CD4-positive, alpha-beta T cell (primary cell): ENCODE results near the gene NR2F2. TPM values are rescaled to one million over a fixed set of nuclear protein-coding genes. Genes with fewer than 3 reads are reported as not detected.

ENCODE experiments used
- ATAC-seq: fragments of 200-7000 bp; cut with Tn5 transposase; one replicate; pipeline ENCODE4 v1.10.0; 2022; ENCODE audit warnings: mild to moderate bottlenecking; ENCODE audit not compliant: poor library complexity
- CTCF ChIA-PET: fragments of 350-600 bp; sonication (Branson Sonifier 250); formaldehyde crosslinking; loops from one replicate; lab custom pipeline; 2021; ENCODE audit warnings: antibody characterized with exemption, inconsistent platforms; lab: Charles Lee
- POLR2A ChIA-PET: fragments of 350-600 bp; sonication (Branson Sonifier 250); formaldehyde crosslinking; loops from one replicate; lab custom pipeline; 2021; ENCODE audit warnings: antibody characterized with exemption, inconsistent platforms; lab: Charles Lee
- DNase-seq, 14 experiments: peaks; one replicate each; pipeline ENCODE4 v3.0.0-alpha.2; 2013 to 2020; ENCODE audit warnings: mixed read lengths in 2 of 14
- H3K27ac ChIP-seq, 2 donors: one replicate each; pipeline versions ENCODE4 v1.5.1 to v1.7.0; 2013; ENCODE audit warnings: low read length in 2 of 2, low read depth in 1 of 2, mild to moderate bottlenecking in 1 of 2
- H3K27me3 ChIP-seq, 2 experiments: 1 replicate in 1 of 2; 2 replicates in 1 of 2; pipeline versions ENCODE4 v1.6.1 to v1.7.0; 2013; ENCODE audit warnings: low read length in 2 of 2, control low read depth in 1 of 2, mild to moderate bottlenecking in 1 of 2, moderate library complexity in 1 of 2; ENCODE audit not compliant: insufficient read depth in 2 of 2, control insufficient read depth in 1 of 2
- H3K36me3 ChIP-seq: one replicate; pipeline ENCODE4 v1.6.1; 2013; ENCODE audit warnings: low read length, control low read depth; ENCODE audit not compliant: insufficient read depth
- H3K4me1 ChIP-seq: one replicate; pipeline ENCODE4 v1.6.1; 2013; ENCODE audit warnings: low read length, control low read depth; ENCODE audit not compliant: insufficient read depth
- H3K4me3 ChIP-seq: one replicate; pipeline ENCODE4 v1.5.1; 2013; ENCODE audit warnings: mild to moderate bottlenecking, low read length, moderate library complexity
- H3K9me3 ChIP-seq, 2 experiments: 1 replicate in 1 of 2; 2 replicates in 1 of 2; pipeline versions ENCODE4 v1.6.1 to v1.7.0; 2013; ENCODE audit warnings: low read length in 2 of 2, mild to moderate bottlenecking in 2 of 2, control low read depth in 1 of 2, moderate library complexity in 1 of 2; ENCODE audit not compliant: control insufficient read depth in 1 of 2, insufficient read depth in 1 of 2
- H3K27ac Mint-ChIP-seq: one replicate; pipeline ENCODE4 v1.8.0; 2020; ENCODE audit warnings: mixed read lengths
- H3K27me3 Mint-ChIP-seq: one replicate; pipeline ENCODE4 v1.8.0; 2021; ENCODE audit warnings: mixed read lengths
- H3K36me3 Mint-ChIP-seq: one replicate; pipeline ENCODE4 v1.8.0; 2021; ENCODE audit warnings: low read depth, mixed read lengths
- H3K4me1 Mint-ChIP-seq: one replicate; pipeline ENCODE4 v1.8.0; 2021; ENCODE audit warnings: low read depth, mixed read lengths
- H3K4me3 Mint-ChIP-seq: one replicate; pipeline ENCODE4 v1.8.0; 2020; ENCODE audit warnings: mild to moderate bottlenecking, mixed read lengths
- H3K9me3 Mint-ChIP-seq: one replicate; pipeline ENCODE4 v1.8.0; 2020; ENCODE audit warnings: mixed read lengths
- intact Hi-C, 2 experiments: fragments of 100-400 bp; cut with DNase I in 1 of 2; cut with micrococcal nuclease in 1 of 2; formaldehyde crosslinking; loops; one replicate each; pipeline versions ENCODE4 v1.15.1 to v1.9.0; 2023 to 2025; cut with DNase I, micrococcal nuclease
- total RNA-seq, 174 experiments: library from RNA in 2 of 174; stranded (reverse) in 2 of 174; gene quantifications; one replicate each; pipeline ENCODE4 v1.2.3 and lab custom pipeline; 2021 to 2026
- TF ChIP-seq, protein P1 (sequence below): fragments of 200-600 bp; IDR thresholded peaks from one replicate; pipeline ENCODE4 v1.8.0; 2022; ENCODE audit warnings: antibody characterized with exemption, mild to moderate bottlenecking

NR2F2 gene
- total RNA-seq, 2 experiments from 2014 or later: not detected

DNA sequence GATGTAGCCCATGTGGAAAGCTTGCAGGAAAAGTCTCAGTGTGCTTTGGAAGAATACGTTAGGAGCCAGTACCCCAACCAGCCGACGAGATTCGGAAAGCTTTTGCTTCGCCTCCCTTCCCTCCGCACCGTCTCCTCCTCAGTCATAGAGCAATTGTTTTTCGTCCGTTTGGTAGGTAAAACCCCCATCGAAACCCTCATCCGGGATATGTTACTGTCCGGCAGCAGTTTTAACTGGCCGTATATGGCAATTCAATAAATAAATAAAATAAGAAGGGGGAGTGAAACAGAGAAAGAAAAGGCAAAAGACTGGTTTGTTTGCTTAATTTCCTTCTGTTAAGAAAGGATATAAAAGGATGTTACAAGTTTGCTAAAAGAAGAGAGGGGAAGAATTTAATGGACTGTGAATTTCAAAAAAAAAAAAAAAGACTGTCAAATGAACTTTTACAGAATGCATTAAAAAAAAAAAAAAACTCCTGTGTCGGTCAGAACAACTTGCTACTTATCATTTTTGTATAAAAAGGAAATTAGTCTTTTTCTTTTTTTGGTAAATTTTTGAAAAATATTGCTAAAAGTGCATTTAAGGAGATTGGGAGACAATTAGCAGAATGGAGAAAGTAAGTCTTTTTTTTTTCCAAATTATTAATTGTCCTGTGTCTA, 7.0 kb downstream of the NR2F2 start:
- Mint-ChIP-seq H3K9me3 (no peaks in the 10 kb centered on the region), H3K27me3 (peaks cover 85% of the 10 kb centered on the region), H3K4me1 (peaks cover 12% of the 10 kb centered on the region), H3K27ac (no peak overlapping the region), H3K36me3 (no peaks in the 10 kb centered on the region), H3K4me3 (no peak overlapping the region)
- Histone ChIP-seq H3K4me1 (peaks cover 13% of the 10 kb centered on the region), H3K27me3 (peaks cover 75 to 97% of the 10 kb centered on the region in 2 experiments), H3K4me3 (no peak overlapping the region), H3K9me3 (peaks cover 31 to 40% of the 10 kb centered on the region in 2 experiments), H3K27ac (no peak overlapping the region), H3K36me3 (no peaks in the 10 kb centered on the region)
- ChIA-PET CTCF (no interaction called here), POLR2A (no interaction called here)
- no peak for ATAC-seq
- no peak for DNase-seq
- TF ChIP-seq, protein P1, sequence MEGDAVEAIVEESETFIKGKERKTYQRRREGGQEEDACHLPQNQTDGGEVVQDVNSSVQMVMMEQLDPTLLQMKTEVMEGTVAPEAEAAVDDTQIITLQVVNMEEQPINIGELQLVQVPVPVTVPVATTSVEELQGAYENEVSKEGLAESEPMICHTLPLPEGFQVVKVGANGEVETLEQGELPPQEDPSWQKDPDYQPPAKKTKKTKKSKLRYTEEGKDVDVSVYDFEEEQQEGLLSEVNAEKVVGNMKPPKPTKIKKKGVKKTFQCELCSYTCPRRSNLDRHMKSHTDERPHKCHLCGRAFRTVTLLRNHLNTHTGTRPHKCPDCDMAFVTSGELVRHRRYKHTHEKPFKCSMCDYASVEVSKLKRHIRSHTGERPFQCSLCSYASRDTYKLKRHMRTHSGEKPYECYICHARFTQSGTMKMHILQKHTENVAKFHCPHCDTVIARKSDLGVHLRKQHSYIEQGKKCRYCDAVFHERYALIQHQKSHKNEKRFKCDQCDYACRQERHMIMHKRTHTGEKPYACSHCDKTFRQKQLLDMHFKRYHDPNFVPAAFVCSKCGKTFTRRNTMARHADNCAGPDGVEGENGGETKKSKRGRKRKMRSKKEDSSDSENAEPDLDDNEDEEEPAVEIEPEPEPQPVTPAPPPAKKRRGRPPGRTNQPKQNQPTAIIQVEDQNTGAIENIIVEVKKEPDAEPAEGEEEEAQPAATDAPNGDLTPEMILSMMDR: no peak
- intact Hi-C loops: no loop called here

DNA sequence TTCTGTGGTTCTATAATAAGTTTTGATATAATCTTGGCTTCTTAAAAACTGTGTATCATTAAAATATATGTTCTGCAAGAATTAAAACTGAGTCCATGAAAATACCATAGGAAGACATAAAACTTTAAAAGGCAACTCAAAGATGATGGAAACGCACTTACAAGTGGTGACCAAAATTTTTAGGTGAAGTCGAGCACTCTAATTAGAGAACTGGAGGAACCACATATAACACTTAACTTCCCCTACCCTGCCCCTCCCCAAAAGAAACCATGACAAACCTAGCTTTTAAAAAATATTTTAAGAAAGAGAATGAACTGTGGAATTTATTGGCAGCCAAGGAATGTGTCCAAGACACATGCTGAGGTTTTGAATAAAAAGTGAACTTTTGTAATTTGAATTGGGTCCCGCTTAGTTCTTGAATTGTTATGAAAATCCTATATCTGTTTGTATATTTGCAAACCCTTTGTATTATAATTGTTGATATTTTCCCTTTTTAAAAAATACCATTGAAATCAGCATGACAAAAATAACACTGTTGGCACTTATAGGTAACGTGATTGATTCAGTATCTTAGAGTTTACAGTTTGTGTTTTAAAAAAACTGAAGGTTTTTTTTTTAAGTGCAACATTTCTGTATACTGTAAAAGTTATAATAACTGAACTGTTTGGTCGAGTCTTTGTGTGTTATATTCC, 7.7 kb downstream of the NR2F2 start:
- H3K4me1 ChIP-seq: peaks cover 6% of the 10 kb centered on the region
- Mint-ChIP-seq H3K27ac (no peak overlapping the region), H3K27me3 (peaks cover 85% of the 10 kb centered on the region), H3K4me3 (no peak overlapping the region), H3K4me1 (peaks cover 8% of the 10 kb centered on the region), H3K9me3 (no peaks in the 10 kb centered on the region), H3K36me3 (no peaks in the 10 kb centered on the region)
- TF ChIP-seq, protein P1: no peak
- H3K9me3 ChIP-seq: peaks cover 32 to 42% of the 10 kb centered on the region in 2 experiments
- intact Hi-C loops: no loop called here
- DNase-seq (no peak), ATAC-seq (no peak)
- ChIA-PET CTCF (no interaction called here), POLR2A (no interaction called here)
- H3K4me3 ChIP-seq: no peak overlapping the region
- H3K27ac ChIP-seq: no peak overlapping the region
- peaks cover 77 to 97% of the 10 kb centered on the region in 2 experiments for H3K27me3 ChIP-seq
- no peaks in the 10 kb centered on the region for H3K36me3 ChIP-seq

DNA sequence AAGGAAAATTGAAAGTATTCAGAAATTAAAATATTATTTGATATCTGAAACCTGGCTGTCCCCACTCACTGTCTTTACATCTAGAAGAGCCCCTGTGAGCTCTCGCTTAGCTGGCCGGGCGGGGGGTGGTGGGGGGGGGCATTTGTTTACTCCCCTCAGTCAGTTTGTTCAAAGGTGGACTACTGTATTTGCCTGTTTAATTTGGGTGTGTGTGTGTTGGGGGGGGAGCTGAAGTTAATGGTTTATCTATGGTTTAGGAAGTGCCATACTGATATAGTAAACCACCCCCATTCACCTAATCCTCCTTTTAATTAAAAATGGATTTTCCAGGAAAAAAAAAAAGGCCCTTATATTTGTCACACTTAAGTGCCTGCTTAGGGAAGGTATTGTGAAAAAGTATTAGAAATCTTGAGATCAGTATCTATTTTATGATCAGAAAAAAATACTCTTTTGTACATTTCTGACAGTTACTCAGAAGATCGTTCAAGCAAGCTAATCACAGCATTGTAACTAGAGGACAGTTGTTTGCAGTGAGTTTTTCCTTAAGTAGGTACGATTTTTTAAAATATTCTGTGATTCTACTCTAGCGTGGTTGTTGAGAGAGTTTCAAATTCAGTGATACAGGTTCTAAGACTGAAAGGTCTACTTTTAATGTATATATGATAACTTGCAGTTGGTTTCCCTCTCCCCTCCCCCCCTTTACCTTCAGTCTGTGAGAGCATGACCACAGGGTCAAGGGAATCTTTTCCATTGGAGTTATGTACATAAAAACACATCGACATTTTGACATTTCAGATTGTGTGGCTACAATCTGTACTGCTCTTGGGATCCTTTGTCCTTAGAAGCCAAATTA, 8.5 kb downstream of the NR2F2 start:
- ChIA-PET POLR2A (interaction anchor here (0.6 kb wide), 1 partner anchor 1065 kb away, joined by 3 read pairs; no protein-coding TSS in a partner anchor), CTCF (no interaction called here)
- H3K9me3 ChIP-seq: peaks cover 32 to 42% of the 10 kb centered on the region in 2 experiments
- Mint-ChIP-seq H3K36me3 (no peaks in the 10 kb centered on the region), H3K4me1 (peaks cover 8% of the 10 kb centered on the region), H3K9me3 (no peaks in the 10 kb centered on the region), H3K4me3 (no peak overlapping the region), H3K27ac (no peak overlapping the region), H3K27me3 (peaks cover 89% of the 10 kb centered on the region)
- TF ChIP-seq, protein P1: no peak
- no peak overlapping the region for H3K27ac ChIP-seq
- H3K4me1 ChIP-seq: no peaks in the 10 kb centered on the region
- H3K4me3 ChIP-seq: no peak overlapping the region
- DNase-seq (no peak), ATAC-seq (no peak)
- H3K27me3 ChIP-seq: peaks cover 76 to 97% of the 10 kb centered on the region in 2 experiments
- H3K36me3 ChIP-seq: no peaks in the 10 kb centered on the region
- intact Hi-C loops: no loop called here
